Measurements from ENCODE around the gene MYCT1. TPM values are rescaled to one million over a fixed set of nuclear protein-coding genes. Genes with fewer than 3 reads are reported as not detected.

MYCT1 gene
- total and polyA plus RNA-seq, 2 donors from 2014 or later, result 6.4 to 14.2 TPM

DNA sequence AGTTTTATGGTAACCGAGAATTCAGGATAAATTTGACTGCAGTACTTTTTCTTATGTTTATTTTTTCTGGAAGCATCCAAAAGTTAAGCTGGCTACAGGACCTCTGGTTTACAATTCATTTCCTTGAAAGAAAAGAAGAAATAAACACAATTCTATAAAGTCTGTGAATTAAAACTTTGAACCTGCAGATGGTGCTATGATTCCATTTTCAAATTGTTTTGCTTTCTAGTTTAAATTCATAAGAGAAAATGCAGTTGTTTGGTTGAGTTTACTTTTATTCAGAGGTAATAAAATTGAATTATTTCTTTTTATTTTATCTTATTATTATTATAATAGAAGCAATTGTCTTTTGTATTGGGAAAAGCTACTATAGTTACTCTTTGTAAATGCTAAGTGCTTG is 51.1 kb downstream of the MYCT1 start:
- Histone ChIP-seq H3K36me3 (ENCODE audit: control insufficient read depth in 2 of 3, insufficient read depth in 3 of 3, low read length in 3 of 3) (no peaks in the 10 kb centered on the region), H3K4me1 (ENCODE audit: control insufficient read depth in 2 of 3, insufficient read depth in 2 of 3, low read depth in 1 of 3, low read length in 3 of 3) (no peaks in the 10 kb centered on the region), H3K27ac (ENCODE audit: low read depth in 2 of 2, low read length in 2 of 2) (no peak overlapping the region), H3K4me3 (ENCODE audit: low read length in 3 of 3) (no peak overlapping the region), H3K27me3 (ENCODE audit: control insufficient read depth, insufficient read depth, low read length) (no peaks in the 10 kb centered on the region), H3K9me3 (ENCODE audit: control insufficient read depth in 2 of 3, insufficient read depth in 1 of 3, low read length in 3 of 3) (no peaks in the 10 kb centered on the region), H3K9ac (ENCODE audit: low read length in 3 of 3) (no peak overlapping the region)
- intact Hi-C loops (cut with DNase I), result no loop called here
- TF ChIP-seq, protein P1, sequence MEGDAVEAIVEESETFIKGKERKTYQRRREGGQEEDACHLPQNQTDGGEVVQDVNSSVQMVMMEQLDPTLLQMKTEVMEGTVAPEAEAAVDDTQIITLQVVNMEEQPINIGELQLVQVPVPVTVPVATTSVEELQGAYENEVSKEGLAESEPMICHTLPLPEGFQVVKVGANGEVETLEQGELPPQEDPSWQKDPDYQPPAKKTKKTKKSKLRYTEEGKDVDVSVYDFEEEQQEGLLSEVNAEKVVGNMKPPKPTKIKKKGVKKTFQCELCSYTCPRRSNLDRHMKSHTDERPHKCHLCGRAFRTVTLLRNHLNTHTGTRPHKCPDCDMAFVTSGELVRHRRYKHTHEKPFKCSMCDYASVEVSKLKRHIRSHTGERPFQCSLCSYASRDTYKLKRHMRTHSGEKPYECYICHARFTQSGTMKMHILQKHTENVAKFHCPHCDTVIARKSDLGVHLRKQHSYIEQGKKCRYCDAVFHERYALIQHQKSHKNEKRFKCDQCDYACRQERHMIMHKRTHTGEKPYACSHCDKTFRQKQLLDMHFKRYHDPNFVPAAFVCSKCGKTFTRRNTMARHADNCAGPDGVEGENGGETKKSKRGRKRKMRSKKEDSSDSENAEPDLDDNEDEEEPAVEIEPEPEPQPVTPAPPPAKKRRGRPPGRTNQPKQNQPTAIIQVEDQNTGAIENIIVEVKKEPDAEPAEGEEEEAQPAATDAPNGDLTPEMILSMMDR (IDR thresholded peaks at IDR 0.05; ENCODE audit: borderline replicate concordance, extremely low read depth, insufficient read depth), result no peak
- FAIRE-seq, result peak; percentile 63
- DNase-seq, result peak in 2 of 5 donors; percentile 3 to 7

GRCh38 chr6:152749336-152749735 is 51.6 kb downstream of the MYCT1 start:
- Histone ChIP-seq H3K36me3 (ENCODE audit: control insufficient read depth in 2 of 3, insufficient read depth in 3 of 3, low read length in 3 of 3) (no peaks in the 10 kb centered on the region), H3K27me3 (ENCODE audit: control insufficient read depth, insufficient read depth, low read length) (no peaks in the 10 kb centered on the region), H3K9ac (ENCODE audit: low read length in 3 of 3) (no peak overlapping the region), H3K4me3 (ENCODE audit: low read length in 3 of 3) (no peak overlapping the region), H3K9me3 (ENCODE audit: control insufficient read depth in 2 of 3, insufficient read depth in 1 of 3, low read length in 3 of 3) (no peaks in the 10 kb centered on the region), H3K27ac (ENCODE audit: low read depth in 2 of 2, low read length in 2 of 2) (no peak overlapping the region), H3K4me1 (ENCODE audit: control insufficient read depth in 2 of 3, insufficient read depth in 2 of 3, low read depth in 1 of 3, low read length in 3 of 3) (no peaks in the 10 kb centered on the region)
- TF ChIP-seq, protein P1 (IDR thresholded peaks at IDR 0.05; ENCODE audit: borderline replicate concordance, extremely low read depth, insufficient read depth), result no peak
- intact Hi-C loops (cut with DNase I), result no loop called here
- no peak for DNase-seq
- no peak for FAIRE-seq

GRCh38 chr6:152750694-152751093 is 53.0 kb downstream of the MYCT1 start, which contains the start of gene VIP:
VIP (plus strand) TSS chr6:152750797; CDS start chr6:152752178, 1,381 bp downstream.
- DNase-seq, result peak in 3 of 5 donors; percentile 33 to 76 (median 60)
- H3K36me3 ChIP-seq (ENCODE audit: control insufficient read depth in 2 of 3, insufficient read depth in 3 of 3, low read length in 3 of 3), result no peaks in the 10 kb centered on the region
- H3K4me1 ChIP-seq (ENCODE audit: control insufficient read depth in 2 of 3, insufficient read depth in 2 of 3, low read depth in 1 of 3, low read length in 3 of 3), result no peaks in the 10 kb centered on the region
- no peak within 1 kb of the TSS for H3K9ac ChIP-seq (ENCODE audit: low read length in 3 of 3)
- H3K4me3 ChIP-seq (ENCODE audit: low read length in 3 of 3), result no peak within 1 kb of the TSS
- H3K27ac ChIP-seq (ENCODE audit: low read depth in 2 of 2, low read length in 2 of 2), result no peak within 1 kb of the TSS
- intact Hi-C loops (cut with DNase I), result no loop called here
- TF ChIP-seq, protein P1 (IDR thresholded peaks at IDR 0.05; ENCODE audit: borderline replicate concordance, extremely low read depth, insufficient read depth), result no peak
- H3K9me3 ChIP-seq (ENCODE audit: control insufficient read depth in 2 of 3, insufficient read depth in 1 of 3, low read length in 3 of 3), result no peaks in the 10 kb centered on the region
- no peaks in the 10 kb centered on the region for H3K27me3 ChIP-seq (ENCODE audit: control insufficient read depth, insufficient read depth, low read length)
- FAIRE-seq, result no peak

DNA sequence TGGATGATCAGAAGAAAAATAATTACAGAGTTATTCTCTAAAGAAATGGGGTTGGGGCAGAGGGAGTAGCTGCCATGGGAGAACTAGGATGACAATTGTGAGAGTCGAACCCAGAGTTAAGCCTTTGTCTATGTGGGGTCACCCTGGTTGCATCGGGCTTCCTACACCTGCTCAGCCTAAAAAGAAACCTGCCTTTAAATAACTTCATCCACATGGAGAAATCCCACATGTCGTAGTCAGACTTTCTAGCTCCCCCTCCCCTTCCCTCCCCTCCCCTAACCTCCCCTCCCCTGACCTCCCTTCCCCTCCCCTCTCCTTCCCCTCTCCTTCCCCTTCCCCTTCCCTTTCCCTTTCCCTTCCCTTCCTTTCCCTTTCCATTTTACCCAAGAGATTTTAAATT is 67.6 kb downstream of the MYCT1 start:
- intact Hi-C loops (cut with DNase I), result no loop called here
- Histone ChIP-seq H3K27ac (ENCODE audit: low read depth in 2 of 2, low read length in 2 of 2) (no peak overlapping the region), H3K9ac (ENCODE audit: low read length in 3 of 3) (no peak overlapping the region), H3K4me3 (ENCODE audit: low read length in 3 of 3) (no peak overlapping the region), H3K9me3 (ENCODE audit: control insufficient read depth in 2 of 3, insufficient read depth in 1 of 3, low read length in 3 of 3) (no peaks in the 10 kb centered on the region), H3K27me3 (ENCODE audit: control insufficient read depth, insufficient read depth, low read length) (no peaks in the 10 kb centered on the region), H3K36me3 (ENCODE audit: control insufficient read depth in 2 of 3, insufficient read depth in 3 of 3, low read length in 3 of 3) (no peaks in the 10 kb centered on the region), H3K4me1 (ENCODE audit: control insufficient read depth in 2 of 3, insufficient read depth in 2 of 3, low read depth in 1 of 3, low read length in 3 of 3) (no peaks in the 10 kb centered on the region)
- FAIRE-seq (no peak), DNase-seq (no peak)
- TF ChIP-seq, protein P1 (IDR thresholded peaks at IDR 0.05; ENCODE audit: borderline replicate concordance, extremely low read depth, insufficient read depth), result no peak

Measured in kidney (tissue), 14 donors.